HuH-7 (cell line): ENCODE measurements around the gene CDH23.
A peak's percentile ranks its signal among the peaks of the same experiment; 100 is the strongest.

Experiments used
- DNase-seq: peaks from one replicate; pipeline ENCODE4 v3.0.0; 2011; ENCODE audit warnings: low spot score

Gene CDH23

DNA sequence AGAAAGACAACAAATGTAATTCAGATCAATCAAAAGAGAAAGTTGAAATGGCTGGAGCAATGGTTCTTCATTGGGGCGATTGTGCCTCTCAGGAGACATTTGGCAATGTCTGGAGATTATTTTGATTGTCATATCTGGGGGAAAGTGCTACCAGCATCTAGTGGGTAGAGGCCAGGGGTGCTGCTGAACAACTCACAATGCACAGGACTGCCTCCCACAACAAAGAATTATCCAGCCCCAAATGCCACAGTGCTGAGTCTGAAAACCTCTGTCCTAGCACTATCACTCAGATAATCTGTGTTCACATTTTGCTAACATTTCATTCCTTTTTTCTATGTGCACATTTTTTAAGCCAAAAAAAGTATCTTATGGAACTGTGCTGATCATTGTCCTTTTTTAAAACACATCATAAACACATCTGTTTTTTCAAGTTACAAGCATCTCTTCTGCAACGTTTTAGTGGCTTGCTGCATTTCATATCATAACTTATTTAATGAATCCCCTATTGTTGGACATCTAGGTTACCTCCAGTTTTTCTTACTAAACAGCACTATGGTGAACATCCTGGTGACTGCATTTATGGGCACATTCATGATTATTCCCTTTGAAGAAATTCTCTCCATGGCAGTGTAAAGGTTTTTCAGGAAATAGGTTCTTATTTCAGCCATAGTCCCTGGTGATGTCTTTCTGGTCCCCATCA, 208.7 kb downstream of the CDH23 start:
- no peak for DNase-seq

DNA sequence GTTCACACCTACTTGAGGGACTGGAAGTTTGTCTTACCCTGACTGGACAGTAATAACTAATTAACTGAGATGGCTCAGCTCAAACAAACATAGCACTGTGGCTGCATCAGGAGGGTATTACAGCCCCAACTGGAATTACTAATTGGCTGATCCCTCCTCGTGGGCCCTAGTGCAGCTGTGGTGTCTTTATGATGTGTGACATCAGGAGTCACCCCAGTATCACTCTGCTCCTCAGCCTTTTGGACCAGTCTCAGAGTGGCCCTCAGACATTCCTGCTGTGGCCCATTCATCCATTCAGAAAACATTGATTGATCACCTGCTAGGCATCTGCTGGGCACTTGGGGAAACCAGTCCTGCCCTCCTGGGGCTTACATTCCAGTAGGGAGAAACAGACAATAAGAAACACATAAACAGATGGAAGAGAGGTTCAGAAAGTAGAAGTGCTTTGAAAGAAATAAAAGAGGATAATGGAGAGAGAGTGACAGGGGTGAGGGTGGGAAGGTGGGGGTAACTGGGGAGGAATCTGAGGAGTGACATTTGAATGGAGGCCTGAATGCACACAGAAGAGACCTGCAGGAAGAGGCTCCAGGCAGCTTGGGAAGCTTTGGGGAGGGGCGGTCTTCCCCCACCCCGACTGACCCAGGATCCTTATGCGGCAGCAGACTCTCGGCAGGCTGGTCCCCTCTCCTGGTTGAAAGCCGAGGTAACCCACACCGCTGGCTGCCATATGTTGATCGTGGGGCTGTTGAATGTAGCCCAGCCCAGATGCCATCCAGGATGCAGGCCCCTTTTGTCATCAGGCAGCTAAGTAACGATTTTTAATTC, 209.7 kb downstream of the CDH23 start:
- no peak for DNase-seq

DNA sequence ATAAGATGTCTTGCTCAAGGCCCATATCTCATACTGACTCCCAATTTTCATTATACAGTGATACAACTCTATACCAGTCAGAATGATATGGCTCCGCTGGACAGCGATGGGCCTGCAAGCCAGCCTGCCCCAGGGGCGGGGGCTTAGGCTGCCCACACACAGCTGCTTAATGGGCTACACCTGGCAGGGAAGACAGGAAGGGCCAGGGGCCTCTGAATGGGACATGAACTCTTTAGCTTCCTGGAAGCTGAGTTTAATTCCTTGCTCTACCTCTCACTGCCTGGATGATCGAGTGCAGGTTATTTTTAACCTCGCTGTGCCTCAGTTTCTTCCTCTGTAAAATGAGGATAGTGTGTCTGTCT, 210.3 kb downstream of the CDH23 start:
- no peak for DNase-seq

DNA sequence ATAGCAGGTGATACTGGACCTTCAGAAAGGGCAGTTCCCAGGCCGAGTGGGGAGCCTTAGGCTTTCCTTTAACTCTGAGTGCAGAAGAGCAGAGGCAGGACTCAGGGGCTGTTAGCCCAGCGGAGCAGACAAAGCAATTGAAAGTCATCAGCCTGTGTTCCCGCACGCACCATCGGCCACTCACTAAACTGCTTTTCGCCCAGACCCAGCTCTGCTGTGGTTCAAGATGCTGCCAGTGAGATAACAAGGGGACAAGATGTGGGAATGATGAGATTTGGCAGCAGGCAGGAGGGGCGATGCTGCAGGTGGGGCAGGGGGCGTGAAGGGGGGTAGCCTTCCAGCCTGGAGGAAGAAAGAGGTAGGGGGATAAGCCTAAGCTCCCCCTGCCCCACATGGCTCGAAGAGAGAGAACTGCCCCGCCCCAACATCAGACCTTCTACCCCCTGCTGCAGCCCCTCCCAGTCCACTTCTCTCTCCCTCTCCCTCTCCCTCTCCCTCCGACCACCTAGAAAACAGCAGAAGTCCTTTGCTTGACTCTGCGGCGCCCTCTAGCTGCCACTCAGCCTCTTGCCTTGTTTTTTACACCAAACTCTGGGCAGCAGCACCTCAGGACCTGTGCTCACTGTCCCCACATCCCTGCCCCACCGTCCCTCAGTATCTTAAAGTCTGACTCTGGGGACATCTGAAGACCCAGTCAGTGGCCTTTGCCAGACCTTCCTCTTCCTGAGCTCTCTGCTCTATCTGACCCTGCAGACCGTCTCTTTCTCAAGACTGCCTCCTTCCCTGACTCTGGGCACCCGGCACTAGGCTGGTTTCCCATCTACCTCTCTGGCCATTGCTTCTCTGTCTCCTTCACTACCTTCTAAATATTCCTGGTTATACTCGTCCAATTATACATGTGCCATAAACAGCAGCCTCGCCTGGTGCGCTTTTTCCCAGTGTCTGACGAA, 212.4 kb downstream of the CDH23 start:
- peak; percentile 57 for DNase-seq

DNA sequence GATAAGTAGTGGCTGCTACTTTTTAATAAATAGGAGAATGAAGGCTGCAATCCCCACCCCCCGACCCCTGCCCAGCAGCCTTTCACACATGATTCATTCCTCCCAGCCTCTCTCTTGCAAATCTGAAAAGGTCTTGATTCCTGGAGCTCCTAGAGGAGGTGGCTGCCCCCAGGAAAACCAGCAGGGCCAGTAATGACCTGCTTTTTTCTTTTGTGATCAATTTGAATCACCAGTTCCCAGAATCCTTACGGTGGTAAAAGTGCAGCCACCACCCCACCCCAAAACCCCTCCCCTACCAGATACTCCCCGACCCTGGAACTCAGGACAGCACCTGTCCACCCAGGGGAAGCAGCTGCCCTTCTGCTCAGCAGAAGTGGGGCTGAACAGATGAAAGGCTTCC, 213.9 kb downstream of the CDH23 start:
- DNase-seq: no peak

DNA sequence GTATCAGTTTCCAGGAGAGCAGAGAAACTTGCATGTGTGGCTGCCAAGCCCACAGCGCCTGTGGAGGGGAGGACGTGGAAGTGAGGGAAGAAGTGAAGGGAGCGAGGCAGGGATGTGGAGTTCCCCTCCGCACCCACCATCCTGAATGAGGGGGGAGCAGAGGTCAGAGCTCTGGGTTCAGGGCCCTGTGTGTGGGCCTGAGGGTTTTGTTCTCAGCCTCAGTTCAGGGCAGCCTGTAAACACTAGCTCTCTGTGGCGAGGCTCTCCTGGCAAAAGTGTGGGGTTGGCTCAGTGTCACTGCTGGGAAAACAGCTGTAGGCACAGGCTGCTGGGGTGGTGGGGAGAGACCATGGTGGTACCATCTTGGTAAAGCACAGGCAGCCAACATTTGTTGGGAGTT, 214.4 kb downstream of the CDH23 start:
- no peak for DNase-seq

DNA sequence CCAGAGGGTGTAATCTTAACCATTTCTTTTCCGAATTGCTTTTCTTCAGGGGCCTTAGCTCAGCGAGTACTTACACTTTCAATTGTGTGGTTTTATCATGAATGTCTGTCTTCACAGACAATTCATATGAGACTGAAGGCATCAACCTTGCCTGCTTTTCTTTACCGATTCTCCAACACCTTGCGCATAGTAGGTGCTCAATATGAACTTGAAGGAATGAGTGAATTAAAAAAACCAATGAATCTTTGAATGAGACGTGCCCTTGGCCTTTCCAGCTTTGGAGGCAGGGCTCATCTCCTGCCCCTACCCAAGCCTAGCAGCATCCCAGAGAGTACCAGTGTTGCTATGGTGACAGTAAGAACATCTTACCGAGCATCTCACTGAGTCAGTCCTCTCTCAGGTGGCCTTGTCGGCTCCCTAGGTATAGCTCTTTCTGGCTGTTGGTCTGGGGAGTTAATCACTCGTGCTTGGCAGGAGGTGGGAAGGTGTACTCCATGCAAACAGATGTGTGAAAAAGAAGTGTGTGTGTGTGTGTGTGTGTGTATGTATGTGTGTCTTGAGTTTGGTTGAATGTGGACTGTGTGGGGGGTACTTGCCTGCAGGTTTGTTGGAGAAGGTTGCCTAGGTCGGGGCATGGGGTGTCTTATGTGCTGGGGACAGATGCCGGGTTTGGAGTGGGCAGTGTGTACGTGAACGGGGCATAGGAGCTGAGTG, 215.1 kb downstream of the CDH23 start:
- no peak for DNase-seq

DNA sequence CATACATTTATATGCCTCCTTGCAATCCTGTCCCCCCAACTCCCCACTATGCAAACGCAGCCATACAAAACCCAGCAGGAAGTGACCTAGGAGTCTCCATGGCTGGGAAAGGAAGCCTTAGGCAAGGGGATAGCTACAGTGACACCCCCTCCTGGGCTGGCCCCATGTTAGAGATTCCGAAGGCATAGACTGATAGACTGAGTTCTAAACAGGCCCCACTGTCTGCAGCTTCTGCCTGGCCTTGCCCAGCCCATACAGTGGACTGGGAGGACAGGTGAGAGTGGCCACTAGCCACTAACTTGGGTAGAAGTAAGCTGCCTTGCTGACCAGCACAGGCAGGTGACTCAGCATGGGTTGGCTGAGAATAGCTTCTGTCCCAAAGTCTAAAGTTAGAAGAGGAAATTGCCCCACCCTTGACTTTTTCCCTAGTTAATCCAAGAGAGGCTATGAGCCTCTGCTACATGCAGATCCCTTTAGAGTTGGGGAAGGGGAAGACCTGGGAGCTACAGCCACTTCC, 216.6 kb downstream of the CDH23 start:
- no peak for DNase-seq

DNA sequence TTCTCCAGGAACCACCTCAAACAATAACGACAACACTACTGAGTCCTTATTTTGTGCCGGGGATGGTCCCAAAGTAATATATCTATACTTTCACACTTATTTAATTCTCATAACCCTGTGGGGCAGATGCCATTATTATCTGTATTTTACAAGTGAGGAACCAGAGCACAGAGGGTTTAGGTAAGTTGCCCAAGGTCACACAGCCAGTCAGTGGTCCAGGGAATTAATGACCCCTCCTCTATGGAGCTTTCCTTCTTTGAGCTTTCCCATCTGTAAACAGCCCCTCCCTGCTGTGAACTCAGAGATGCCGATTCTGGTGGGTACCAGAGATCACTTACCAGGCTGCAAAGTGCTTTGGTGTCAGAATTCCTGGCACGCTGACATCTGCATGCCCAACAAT, 217.2 kb downstream of the CDH23 start:
- DNase-seq: no peak

DNA sequence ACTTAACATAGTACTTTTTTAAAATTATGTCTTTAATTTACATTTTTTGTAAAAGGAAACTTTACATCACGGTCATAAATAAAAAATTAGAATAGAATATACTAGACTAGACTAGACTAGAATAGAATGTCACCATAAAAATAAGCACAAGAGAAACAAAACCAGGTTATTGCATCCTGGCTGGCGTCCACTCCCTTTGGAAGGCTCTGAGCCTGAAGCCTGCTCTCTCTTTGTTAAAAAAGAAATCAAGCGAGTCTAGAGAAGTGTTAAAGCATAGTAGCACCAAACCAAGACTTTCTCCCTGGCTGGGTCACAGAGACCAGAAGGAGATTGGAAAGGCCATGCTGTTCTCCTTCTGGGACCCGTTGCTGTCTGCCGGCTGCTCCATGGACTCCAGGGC, 218.2 kb downstream of the CDH23 start:
- DNase-seq: no peak

DNA sequence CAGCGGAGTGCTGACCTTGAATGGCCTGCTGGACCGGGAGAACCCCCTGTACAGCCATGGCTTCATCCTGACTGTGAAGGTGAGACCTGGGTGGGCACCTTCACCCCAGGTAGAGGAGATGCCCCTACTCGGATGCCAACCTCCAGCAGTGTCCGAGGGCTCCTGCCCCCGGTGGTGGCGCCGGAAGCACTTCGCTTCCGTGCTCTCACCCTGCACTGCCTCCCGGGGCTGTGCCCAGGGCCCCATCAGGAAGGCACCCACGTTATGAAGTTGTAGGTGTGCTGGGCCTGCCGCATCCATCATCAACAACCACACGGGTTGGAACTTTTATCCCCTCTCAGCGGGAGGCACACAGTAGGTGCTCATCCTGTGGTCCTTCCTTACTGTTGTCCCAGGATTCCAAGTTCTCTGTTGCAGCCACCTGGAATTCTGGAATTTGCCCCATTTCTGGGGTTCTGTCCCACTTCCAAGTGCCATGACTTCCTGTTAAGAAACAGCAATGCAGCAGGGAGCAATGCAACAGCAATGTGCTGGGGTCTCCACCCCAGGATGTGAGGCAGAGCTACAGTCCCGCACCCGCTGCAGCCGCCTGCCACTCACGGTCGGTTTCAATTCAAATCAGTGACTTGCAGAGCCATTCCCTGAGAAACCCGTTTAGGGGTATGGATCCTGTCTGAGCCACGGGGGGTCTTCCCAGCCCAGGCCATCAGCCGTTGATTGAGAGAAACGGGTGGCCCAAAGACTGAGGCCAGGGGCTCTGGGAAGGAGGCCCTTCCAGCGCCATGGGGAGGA, 219.0 kb downstream of the CDH23 start:
- no peak for DNase-seq

DNA sequence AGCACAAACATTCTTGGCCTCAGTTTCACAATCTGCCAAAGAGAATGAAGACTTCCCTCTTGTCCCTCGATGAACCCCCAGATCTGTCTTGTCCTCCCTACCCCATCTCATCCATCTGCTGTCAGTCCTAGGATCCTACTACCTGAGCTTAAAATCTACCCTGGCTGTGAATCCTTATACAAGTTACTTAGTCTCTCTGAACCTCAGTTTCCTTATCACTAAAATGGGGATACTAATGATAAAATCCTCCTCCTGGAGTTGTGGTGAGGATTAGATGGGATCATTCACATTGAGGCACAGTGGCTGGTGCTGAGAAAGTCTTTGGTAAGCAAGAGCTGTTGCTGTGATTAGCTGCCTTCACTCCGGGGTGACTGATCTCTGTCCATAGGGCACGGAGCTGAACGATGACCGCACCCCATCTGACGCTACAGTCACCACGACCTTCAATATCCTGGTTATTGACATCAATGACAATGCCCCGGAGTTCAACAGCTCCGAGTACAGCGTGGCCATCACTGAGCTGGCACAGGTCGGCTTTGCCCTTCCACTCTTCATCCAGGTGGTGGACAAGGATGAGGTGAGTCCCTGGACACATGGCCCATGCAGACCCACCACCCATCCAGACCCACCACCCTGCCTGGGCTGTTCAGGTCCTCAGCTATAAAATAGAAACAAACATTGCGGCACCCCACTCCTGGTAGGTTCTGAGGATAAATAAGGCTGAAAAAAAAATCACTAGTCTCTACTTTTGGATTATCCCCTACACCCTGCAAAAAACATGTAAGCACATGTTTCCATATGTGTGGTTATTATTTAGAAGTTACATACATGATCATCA, 220.3 kb downstream of the CDH23 start:
- DNase-seq: no peak

DNA sequence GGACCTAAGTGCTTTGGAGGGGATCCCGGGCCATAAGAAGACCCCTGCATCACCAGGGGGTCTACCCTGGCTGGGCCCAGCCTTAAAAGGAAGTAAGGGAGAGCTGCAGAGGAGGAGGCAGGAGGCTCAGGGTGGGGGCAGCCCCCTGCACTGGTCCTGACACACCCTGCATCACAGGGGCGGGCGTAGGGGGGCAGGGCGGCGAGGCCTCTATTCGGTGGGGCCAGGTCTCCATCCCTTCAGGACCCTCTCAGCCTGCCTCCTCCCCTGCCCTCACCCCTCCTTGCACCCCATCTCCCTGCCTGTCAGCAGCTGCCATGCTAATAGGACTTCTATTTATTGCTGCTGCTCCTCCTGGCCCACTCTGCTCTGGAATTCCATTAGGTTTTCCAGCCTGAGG, 221.5 kb downstream of the CDH23 start:
- no peak for DNase-seq

DNA sequence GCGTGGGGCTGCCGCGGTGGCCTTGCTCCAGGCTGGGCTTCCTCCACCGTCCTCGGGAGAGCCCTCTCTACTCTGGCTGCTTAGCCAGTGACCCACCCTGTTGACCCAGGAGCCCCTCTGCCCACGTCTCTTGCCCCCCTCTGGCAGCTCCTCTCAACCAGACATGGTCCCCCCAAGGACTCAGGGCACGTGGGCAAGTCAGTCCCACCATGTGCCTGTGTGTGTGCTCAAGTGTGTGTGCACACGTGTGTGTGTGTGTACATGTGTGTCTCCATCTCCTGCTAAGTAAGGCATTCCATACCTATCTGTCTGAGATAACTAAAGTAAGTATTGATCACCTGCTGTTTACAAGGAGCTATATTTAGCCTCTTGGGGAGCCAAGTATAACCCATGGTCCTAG, 221.9 kb downstream of the CDH23 start:
- DNase-seq: no peak

DNA sequence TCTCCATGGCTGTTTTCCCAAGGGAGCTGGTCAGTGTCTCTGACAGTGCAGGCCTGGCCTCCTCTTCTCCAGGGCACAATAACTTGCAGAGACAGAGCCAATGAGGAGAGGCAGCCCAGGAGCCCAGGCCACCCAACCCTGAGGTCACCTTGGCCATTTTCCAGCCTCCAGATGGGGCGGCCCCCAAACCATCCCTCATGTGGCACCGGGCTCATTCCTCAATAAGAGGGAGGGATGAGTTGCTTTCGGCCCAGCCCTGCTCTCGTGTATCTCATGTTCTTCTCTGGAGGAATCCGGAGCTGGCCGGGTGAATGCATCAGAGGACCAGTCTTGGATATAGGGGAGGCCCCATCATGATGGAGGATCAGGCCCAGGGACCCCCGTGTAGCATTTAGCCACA, 223.9 kb downstream of the CDH23 start:
- no peak for DNase-seq

DNA sequence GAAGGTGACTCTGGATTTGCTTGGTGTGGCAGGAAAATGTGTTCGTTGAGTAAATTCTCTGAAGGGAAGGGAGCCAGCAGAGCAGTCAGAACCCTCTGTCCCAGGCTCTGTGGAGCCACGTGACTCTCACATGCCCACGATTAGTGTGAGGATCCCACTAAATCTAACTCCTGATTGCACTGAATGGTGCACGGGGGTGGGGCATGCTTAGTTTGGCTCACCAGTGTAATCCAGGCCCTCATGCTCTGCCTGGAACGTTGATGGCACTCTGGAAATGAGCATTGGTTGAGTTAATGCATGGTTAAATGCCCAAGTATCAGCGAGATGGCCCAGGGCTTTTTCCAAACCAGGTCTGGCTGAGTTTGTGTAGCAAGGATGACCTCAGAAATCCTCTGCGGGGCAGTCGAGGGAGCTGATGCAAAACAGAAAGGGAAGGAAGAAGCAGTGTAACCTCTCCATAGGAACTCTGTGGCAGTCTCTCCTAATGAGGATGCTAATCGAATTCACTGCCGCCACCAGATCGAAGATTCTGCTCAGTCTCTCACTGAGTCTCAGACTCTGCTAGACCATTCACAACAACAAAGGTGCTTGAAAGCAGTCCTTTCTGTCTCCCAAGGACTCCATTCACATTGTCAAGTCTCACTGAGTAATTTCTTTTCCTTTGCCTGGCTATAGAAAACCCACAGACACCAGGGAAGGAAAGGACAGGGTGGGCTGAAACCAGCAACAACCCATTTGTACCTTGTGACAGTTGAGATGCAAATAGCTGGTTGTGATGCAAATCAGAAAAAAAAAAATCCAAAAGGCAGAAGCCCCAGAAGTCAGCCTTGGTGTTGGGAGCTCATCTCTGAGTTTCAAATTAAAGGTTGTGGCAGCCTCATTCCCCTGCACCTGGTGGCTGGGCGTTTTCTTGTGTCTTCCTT, 224.8 kb downstream of the CDH23 start:
- DNase-seq: no peak

DNA sequence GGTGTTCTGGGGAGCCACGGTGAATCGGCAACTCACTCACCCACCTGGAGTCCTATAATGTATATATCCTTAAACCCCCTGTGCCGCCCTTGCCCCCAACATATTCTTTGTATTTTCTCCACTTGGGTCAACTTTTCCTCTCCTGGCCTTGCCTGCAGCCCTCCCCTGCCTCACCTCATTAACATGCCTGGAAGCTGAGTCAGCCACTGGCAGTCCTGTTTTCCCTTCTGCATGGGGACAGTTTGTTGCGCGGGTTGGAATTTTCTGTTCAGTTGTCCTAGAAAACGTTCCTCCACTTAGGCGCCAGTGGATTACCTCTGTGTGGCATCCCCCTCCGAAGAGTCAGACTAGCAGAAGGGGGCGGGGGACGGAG, 225.4 kb downstream of the CDH23 start:
- DNase-seq: no peak

DNA sequence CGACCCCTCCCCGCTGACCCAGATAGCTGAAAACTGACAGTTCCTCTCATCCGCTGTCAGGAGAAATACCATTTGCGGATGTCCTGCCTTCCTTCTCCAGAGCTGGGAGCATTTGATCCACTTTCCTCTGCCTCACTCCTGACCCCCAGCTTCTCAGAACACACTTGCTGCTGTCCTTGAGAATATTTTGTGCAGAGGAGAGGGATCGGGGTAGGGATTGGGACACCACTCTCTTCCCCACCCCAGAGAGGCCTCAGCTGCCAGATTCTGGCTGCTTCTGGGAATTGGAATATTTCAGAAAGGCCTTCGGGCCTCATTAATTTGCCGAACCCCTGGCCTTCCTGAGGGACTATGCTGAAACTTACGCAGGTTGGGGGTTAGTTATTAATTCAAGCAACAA, 225.9 kb downstream of the CDH23 start:
- no peak for DNase-seq
